ENCODE data around the gene SRP68.
A peak's percentile ranks its signal among the peaks of the same experiment; 100 is the strongest.

SRP68 gene

GRCh38 chr17:76019833-76020467, 52.4 kb downstream of the SRP68 start:
- no peaks in the 10 kb centered on the region for H3K9me3 ChIP-seq (ENCODE audit: control insufficient read depth, low read length)
- no peak overlapping the region for H3K27ac ChIP-seq (ENCODE audit: insufficient read depth, low read length, poor library complexity, severe bottlenecking)
- no peaks in the 10 kb centered on the region for H3K27me3 ChIP-seq (replicated peaks; ENCODE audit: control insufficient read depth, insufficient read depth, low read length, poor library complexity, severe bottlenecking)

GRCh38 chr17:76018801-76019200, 53.5 kb downstream of the SRP68 start:
- Histone ChIP-seq H3K36me3 (ENCODE audit: control insufficient read depth, insufficient read depth, low read length) (no peaks in the 10 kb centered on the region), H3K27me3 (replicated peaks; ENCODE audit: control insufficient read depth, insufficient read depth, low read length, poor library complexity, severe bottlenecking) (no peaks in the 10 kb centered on the region), H3K4me3 (ENCODE audit: insufficient read depth, low read depth, low read length, poor library complexity, severe bottlenecking) (no peak overlapping the region), H3K9me3 (ENCODE audit: control insufficient read depth, low read length) (no peaks in the 10 kb centered on the region), H3K4me1 (ENCODE audit: control insufficient read depth, insufficient read depth, low read length, poor library complexity, severe bottlenecking) (no peaks in the 10 kb centered on the region), H3K27ac (ENCODE audit: insufficient read depth, low read length, poor library complexity, severe bottlenecking) (no peak overlapping the region)
- no peak for DNase-seq

More at GRCh38 chr17:76019833-76020467, 52.4 kb downstream of the SRP68 start:
- H3K4me1 ChIP-seq (ENCODE audit: control insufficient read depth, insufficient read depth, low read length, poor library complexity, severe bottlenecking), result no peaks in the 10 kb centered on the region
- no peak for DNase-seq
- H3K36me3 ChIP-seq (ENCODE audit: control insufficient read depth, insufficient read depth, low read length), result no peaks in the 10 kb centered on the region
- no peak overlapping the region for H3K4me3 ChIP-seq (ENCODE audit: insufficient read depth, low read depth, low read length, poor library complexity, severe bottlenecking)

GRCh38 chr17:76018340-76018680, 54.0 kb downstream of the SRP68 start:
- no peaks in the 10 kb centered on the region for H3K4me1 ChIP-seq (ENCODE audit: control insufficient read depth, insufficient read depth, low read length, poor library complexity, severe bottlenecking)
- H3K4me3 ChIP-seq (ENCODE audit: insufficient read depth, low read depth, low read length, poor library complexity, severe bottlenecking), result no peak overlapping the region
- no peak for DNase-seq
- H3K9me3 ChIP-seq (ENCODE audit: control insufficient read depth, low read length), result no peaks in the 10 kb centered on the region
- H3K27ac ChIP-seq (ENCODE audit: insufficient read depth, low read length, poor library complexity, severe bottlenecking), result no peak overlapping the region
- no peaks in the 10 kb centered on the region for H3K27me3 ChIP-seq (replicated peaks; ENCODE audit: control insufficient read depth, insufficient read depth, low read length, poor library complexity, severe bottlenecking)
- no peaks in the 10 kb centered on the region for H3K36me3 ChIP-seq (ENCODE audit: control insufficient read depth, insufficient read depth, low read length)

- no peaks in the 10 kb centered on the region for H3K9me3 ChIP-seq (ENCODE audit: control insufficient read depth, low read length)
- H3K4me3 ChIP-seq (ENCODE audit: insufficient read depth, low read depth, low read length, poor library complexity, severe bottlenecking), result no peak overlapping the region
- no peak overlapping the region for H3K27ac ChIP-seq (ENCODE audit: insufficient read depth, low read length, poor library complexity, severe bottlenecking)
Observed at GRCh38 chr17:76017481-76018339, 54.6 kb downstream of the SRP68 start.

GRCh38 chr17:76014925-76015261, 57.4 kb downstream of the SRP68 start:
- Histone ChIP-seq H3K27me3 (replicated peaks; ENCODE audit: control insufficient read depth, insufficient read depth, low read length, poor library complexity, severe bottlenecking) (no peaks in the 10 kb centered on the region), H3K9me3 (ENCODE audit: control insufficient read depth, low read length) (no peaks in the 10 kb centered on the region), H3K36me3 (ENCODE audit: control insufficient read depth, insufficient read depth, low read length) (no peaks in the 10 kb centered on the region), H3K27ac (ENCODE audit: insufficient read depth, low read length, poor library complexity, severe bottlenecking) (no peak overlapping the region), H3K4me3 (ENCODE audit: insufficient read depth, low read depth, low read length, poor library complexity, severe bottlenecking) (no peak overlapping the region), H3K4me1 (ENCODE audit: control insufficient read depth, insufficient read depth, low read length, poor library complexity, severe bottlenecking) (no peaks in the 10 kb centered on the region)
- DNase-seq, result no peak

More at GRCh38 chr17:76017481-76018339, 54.6 kb downstream of the SRP68 start:
- no peaks in the 10 kb centered on the region for H3K36me3 ChIP-seq (ENCODE audit: control insufficient read depth, insufficient read depth, low read length)
- H3K27me3 ChIP-seq (replicated peaks; ENCODE audit: control insufficient read depth, insufficient read depth, low read length, poor library complexity, severe bottlenecking), result no peaks in the 10 kb centered on the region
- H3K4me1 ChIP-seq (ENCODE audit: control insufficient read depth, insufficient read depth, low read length, poor library complexity, severe bottlenecking), result no peaks in the 10 kb centered on the region
- no peak for DNase-seq

- no peak overlapping the region for H3K4me3 ChIP-seq (ENCODE audit: insufficient read depth, low read depth, low read length, poor library complexity, severe bottlenecking)
- H3K36me3 ChIP-seq (ENCODE audit: control insufficient read depth, insufficient read depth, low read length), result no peaks in the 10 kb centered on the region
Observed at GRCh38 chr17:76014100-76014924, 58.0 kb downstream of the SRP68 start.

GRCh38 chr17:76013377-76013932, 58.9 kb downstream of the SRP68 start:
- Histone ChIP-seq H3K36me3 (ENCODE audit: control insufficient read depth, insufficient read depth, low read length) (no peaks in the 10 kb centered on the region), H3K9me3 (ENCODE audit: control insufficient read depth, low read length) (no peaks in the 10 kb centered on the region), H3K4me1 (ENCODE audit: control insufficient read depth, insufficient read depth, low read length, poor library complexity, severe bottlenecking) (no peaks in the 10 kb centered on the region), H3K4me3 (ENCODE audit: insufficient read depth, low read depth, low read length, poor library complexity, severe bottlenecking) (no peak overlapping the region), H3K27ac (ENCODE audit: insufficient read depth, low read length, poor library complexity, severe bottlenecking) (no peak overlapping the region), H3K27me3 (replicated peaks; ENCODE audit: control insufficient read depth, insufficient read depth, low read length, poor library complexity, severe bottlenecking) (no peaks in the 10 kb centered on the region)
- DNase-seq, result no peak

More at GRCh38 chr17:76014100-76014924, 58.0 kb downstream of the SRP68 start:
- H3K27me3 ChIP-seq (replicated peaks; ENCODE audit: control insufficient read depth, insufficient read depth, low read length, poor library complexity, severe bottlenecking), result no peaks in the 10 kb centered on the region
- no peaks in the 10 kb centered on the region for H3K4me1 ChIP-seq (ENCODE audit: control insufficient read depth, insufficient read depth, low read length, poor library complexity, severe bottlenecking)
- DNase-seq, result peak; percentile 51 to 64 (median 51)
- no peak overlapping the region for H3K27ac ChIP-seq (ENCODE audit: insufficient read depth, low read length, poor library complexity, severe bottlenecking)
- H3K9me3 ChIP-seq (ENCODE audit: control insufficient read depth, low read length), result no peaks in the 10 kb centered on the region

- no peaks in the 10 kb centered on the region for H3K36me3 ChIP-seq (ENCODE audit: control insufficient read depth, insufficient read depth, low read length)
- no peak overlapping the region for H3K4me3 ChIP-seq (ENCODE audit: insufficient read depth, low read depth, low read length, poor library complexity, severe bottlenecking)
- no peak overlapping the region for H3K27ac ChIP-seq (ENCODE audit: insufficient read depth, low read length, poor library complexity, severe bottlenecking)
- no peak for DNase-seq
- H3K27me3 ChIP-seq (replicated peaks; ENCODE audit: control insufficient read depth, insufficient read depth, low read length, poor library complexity, severe bottlenecking), result no peaks in the 10 kb centered on the region
- no peaks in the 10 kb centered on the region for H3K9me3 ChIP-seq (ENCODE audit: control insufficient read depth, low read length)
- no peaks in the 10 kb centered on the region for H3K4me1 ChIP-seq (ENCODE audit: control insufficient read depth, insufficient read depth, low read length, poor library complexity, severe bottlenecking)
Observed at GRCh38 chr17:76011951-76012350, 60.4 kb downstream of the SRP68 start.

GRCh38 chr17:76009969-76010661, 62.2 kb downstream of the SRP68 start:
- no peaks in the 10 kb centered on the region for H3K4me1 ChIP-seq (ENCODE audit: control insufficient read depth, insufficient read depth, low read length, poor library complexity, severe bottlenecking)
- no peak overlapping the region for H3K4me3 ChIP-seq (ENCODE audit: insufficient read depth, low read depth, low read length, poor library complexity, severe bottlenecking)
- no peaks in the 10 kb centered on the region for H3K27me3 ChIP-seq (replicated peaks; ENCODE audit: control insufficient read depth, insufficient read depth, low read length, poor library complexity, severe bottlenecking)
- no peaks in the 10 kb centered on the region for H3K36me3 ChIP-seq (ENCODE audit: control insufficient read depth, insufficient read depth, low read length)
- DNase-seq, result no peak
- no peaks in the 10 kb centered on the region for H3K9me3 ChIP-seq (ENCODE audit: control insufficient read depth, low read length)
- no peak overlapping the region for H3K27ac ChIP-seq (ENCODE audit: insufficient read depth, low read length, poor library complexity, severe bottlenecking)

Data from effector memory CD4-positive, alpha-beta T cell (primary cell).